Breast epithelium (tissue), 4 donors: ENCODE data around the gene CACNB2. TPM values are rescaled to one million over a fixed set of nuclear protein-coding genes. Genes with fewer than 3 reads are reported as not detected.

Source experiments
- DNase-seq, 2 donors: peaks; one replicate each; pipeline ENCODE4 v3.0.0-alpha.2; 2019; ENCODE audit warnings: low spot score in 2 of 2
- H3K27ac ChIP-seq, 2 donors: fragments of 200-600 bp; sonication (generic) in 1 of 2; one replicate each; pipeline ENCODE4 v1.5.1; 2016 to 2019; ENCODE audit warnings: mild to moderate bottlenecking in 1 of 2
- H3K27me3 ChIP-seq, 2 donors: fragments of 200-600 bp; sonication (generic) in 1 of 2; one replicate each; pipeline versions ENCODE4 v1.5.1 to v1.6.0; 2017 to 2019; ENCODE audit warnings: control low read depth in 1 of 2, mild to moderate bottlenecking in 1 of 2
- H3K36me3 ChIP-seq: fragments of 200-600 bp; one replicate; pipeline ENCODE4 v1.5.1; 2019
- H3K4me1 ChIP-seq, 2 donors: fragments of 200-600 bp; sonication (generic); one replicate each; pipeline ENCODE4 v1.5.1; 2016 to 2019; ENCODE audit warnings: control low read depth in 1 of 2
- H3K4me3 ChIP-seq, 3 donors: fragments of 200-600 bp; sonication (generic); 1 replicate in 2 of 3; 2 replicates in 1 of 3; pipeline ENCODE4 v1.5.1; 2016 to 2019; ENCODE audit warnings: mild to moderate bottlenecking in 3 of 3, moderate library complexity in 2 of 3
- H3K9me3 ChIP-seq, 2 donors: fragments of 200-600 bp; sonication (generic) in 1 of 2; one replicate each; pipeline ENCODE4 v1.5.1; 2016 to 2019; ENCODE audit warnings: control low read depth in 1 of 2
- CTCF ChIP-seq, 3 donors: fragments of 450-650 bp; IDR thresholded peaks; one replicate each; pipeline ENCODE4 v1.5.1; 2016 to 2017; ENCODE audit warnings: antibody characterized with exemption in 3 of 3, mild to moderate bottlenecking in 3 of 3, moderate library complexity in 3 of 3
- POLR2A ChIP-seq: fragments of 450-650 bp; IDR thresholded peaks from one replicate; pipeline ENCODE4 v1.6.1; 2016; ENCODE audit warnings: antibody characterized with exemption, mild to moderate bottlenecking, moderate library complexity
- POLR2AphosphoS5 ChIP-seq, 3 donors: sonication (generic); formaldehyde crosslinking; IDR thresholded peaks; one replicate each; pipeline ENCODE4 v1.6.1; 2017; ENCODE audit warnings: antibody characterized with exemption in 3 of 3
- intact Hi-C: fragments of 100-400 bp; cut with DNase I; formaldehyde crosslinking; loops from one replicate; pipeline ENCODE4 v1.15.1; 2023; ENCODE audit warnings: low total_unique reads
- total RNA-seq, 3 donors: library from RNA; depleted of rRNA; stranded (reverse); fragments of >200 nt; gene quantifications; one replicate each; pipeline ENCODE4 v1.1.0, GENCODE V29; 2016

CACNB2 gene
- 1 to 10 TPM in 2 of 3 donors, under 1 TPM in 1; 0.48 to 8.9 (median 7.5) TPM for total RNA-seq

- Histone ChIP-seq H3K36me3 (no peaks in the 10 kb centered on the region), H3K27ac (peak within 1 kb of the TSS; percentile 33 to 64), H3K4me3 (peak within 1 kb of the TSS; percentile 58 to 74 (median 61)), H3K4me1 (no peaks in the 10 kb centered on the region), H3K9me3 (no peaks in the 10 kb centered on the region), H3K27me3 (peaks cover 0 to 10% of the 10 kb centered on the region in 2 donors)
- intact Hi-C loops: no loop called here
- no peak for DNase-seq
- TF ChIP-seq POLR2AphosphoS5 (IDR thresholded peaks at IDR 0.05): no peak
- TF ChIP-seq CTCF (IDR thresholded peaks at IDR 0.05): no peak
- TF ChIP-seq POLR2A: no peak
These were observed at the start of gene CACNB2 for GRCh38 chr10:18140149-18140956. Gene CACNB2, plus strand, starts transcription at chr10:18140424.

- H3K27me3 ChIP-seq: no peaks in the 10 kb centered on the region
- H3K4me3 ChIP-seq: no peak overlapping the region
- no peaks in the 10 kb centered on the region for H3K4me1 ChIP-seq
- no peaks in the 10 kb centered on the region for H3K36me3 ChIP-seq
- no peak for DNase-seq
- intact Hi-C loops: no loop called here
- H3K27ac ChIP-seq: no peak overlapping the region
- TF ChIP-seq POLR2A (no peak), CTCF (IDR thresholded peaks at IDR 0.05) (no peak), POLR2AphosphoS5 (IDR thresholded peaks at IDR 0.05) (no peak)
- H3K9me3 ChIP-seq: no peaks in the 10 kb centered on the region
These were observed 45.9 kb upstream of the CACNB2 start for GRCh38 chr10:18094332-18094731.

- Histone ChIP-seq H3K27me3 (no peaks in the 10 kb centered on the region), H3K27ac (no peak overlapping the region), H3K9me3 (no peaks in the 10 kb centered on the region), H3K36me3 (no peaks in the 10 kb centered on the region), H3K4me3 (no peak overlapping the region), H3K4me1 (no peaks in the 10 kb centered on the region)
- no peak for DNase-seq
- intact Hi-C loops: no loop called here
- TF ChIP-seq POLR2AphosphoS5 (IDR thresholded peaks at IDR 0.05) (no peak), POLR2A (no peak), CTCF (IDR thresholded peaks at IDR 0.05) (no peak)
These were observed 45.4 kb upstream of the CACNB2 start for GRCh38 chr10:18094793-18095192.

GRCh38 chr10:18097524-18097923 is 42.7 kb upstream of the CACNB2 start:
- H3K27me3 ChIP-seq: no peaks in the 10 kb centered on the region
- intact Hi-C loops: no loop called here
- no peaks in the 10 kb centered on the region for H3K9me3 ChIP-seq
- no peaks in the 10 kb centered on the region for H3K4me1 ChIP-seq
- H3K4me3 ChIP-seq: no peak overlapping the region
- TF ChIP-seq POLR2A (no peak), CTCF (IDR thresholded peaks at IDR 0.05) (no peak), POLR2AphosphoS5 (IDR thresholded peaks at IDR 0.05) (no peak)
- DNase-seq: no peak
- no peak overlapping the region for H3K27ac ChIP-seq
- no peaks in the 10 kb centered on the region for H3K36me3 ChIP-seq

GRCh38 chr10:18098201-18098600 is 42.0 kb upstream of the CACNB2 start:
- no peaks in the 10 kb centered on the region for H3K36me3 ChIP-seq
- H3K4me3 ChIP-seq: no peak overlapping the region
- H3K27me3 ChIP-seq: no peaks in the 10 kb centered on the region
- no peaks in the 10 kb centered on the region for H3K4me1 ChIP-seq
- TF ChIP-seq CTCF (IDR thresholded peaks at IDR 0.05): no peak
- H3K9me3 ChIP-seq: no peaks in the 10 kb centered on the region
- H3K27ac ChIP-seq: no peak overlapping the region
- DNase-seq: no peak
- intact Hi-C loops: no loop called here
